ENCODE results near the gene RNF182.
A peak's percentile ranks its signal among the peaks of the same experiment; 100 is the strongest.

RNF182 gene

DNA sequence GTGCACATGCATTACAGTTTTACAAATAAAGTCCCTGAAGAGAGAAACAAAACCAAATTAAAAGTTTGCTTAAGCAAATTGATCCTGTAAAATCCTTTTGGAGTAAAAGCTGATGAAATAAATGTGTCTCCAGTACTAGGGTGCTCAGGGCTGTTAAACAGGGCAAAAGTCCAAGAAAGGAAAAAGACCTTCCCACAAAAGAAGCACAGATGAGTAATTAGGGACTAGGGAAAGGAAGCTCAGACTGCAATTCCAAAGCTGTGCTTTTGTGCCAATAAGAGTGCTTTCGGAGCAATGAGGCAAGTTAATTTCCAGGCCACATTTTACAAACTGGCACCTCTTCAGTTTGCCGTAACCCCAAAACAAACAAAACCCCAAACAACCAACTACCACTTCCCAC is 10.4 kb upstream of the RNF182 start:
- in situ Hi-C loops (cut with HindIII; ENCODE audit: low pct_ligation_motif_present, low pct_unique_long_range_greater_than_20kb, low sequenced_read_pairs): loop anchor here (25.0 kb wide), 1 partner anchor 148 kb away; no protein-coding TSS in a partner anchor
- DNase-seq: no peak

DNA sequence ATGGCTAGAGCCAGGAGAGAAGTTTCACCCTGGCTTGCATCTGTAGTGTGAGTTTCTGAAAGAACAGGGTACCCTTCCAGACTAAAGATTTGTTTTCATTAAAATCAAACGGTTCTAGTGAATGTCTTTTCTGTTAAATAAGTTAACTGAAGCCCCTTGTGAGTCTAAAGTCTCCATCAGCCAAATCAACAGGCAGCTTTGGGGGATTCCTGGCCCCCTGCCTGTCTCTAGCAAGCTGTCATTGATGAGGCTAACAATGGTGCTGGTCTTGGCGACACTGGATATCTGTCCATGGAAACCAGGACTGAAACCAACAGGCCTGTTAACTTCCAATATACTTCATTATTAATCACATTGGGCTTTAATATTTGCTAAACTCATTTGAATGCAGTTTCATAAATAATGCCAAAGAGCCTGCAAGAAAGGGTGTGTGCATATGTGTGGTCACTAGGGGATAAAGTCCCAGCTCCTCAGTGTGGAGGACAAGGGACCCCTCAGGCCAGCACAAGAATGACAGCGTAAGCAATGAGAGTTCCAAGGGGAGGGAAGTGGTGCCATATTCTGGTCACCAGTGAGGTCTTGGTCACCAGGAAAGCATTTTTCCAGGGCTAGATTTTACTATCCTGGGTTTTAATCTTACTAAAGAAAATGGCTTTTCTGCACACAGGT is 9.1 kb upstream of the RNF182 start:
- no peak for DNase-seq
- in situ Hi-C loops (cut with HindIII; ENCODE audit: low pct_ligation_motif_present, low pct_unique_long_range_greater_than_20kb, low sequenced_read_pairs): loop anchor here (25.0 kb wide), 1 partner anchor 147 kb away; no protein-coding TSS in a partner anchor

DNA sequence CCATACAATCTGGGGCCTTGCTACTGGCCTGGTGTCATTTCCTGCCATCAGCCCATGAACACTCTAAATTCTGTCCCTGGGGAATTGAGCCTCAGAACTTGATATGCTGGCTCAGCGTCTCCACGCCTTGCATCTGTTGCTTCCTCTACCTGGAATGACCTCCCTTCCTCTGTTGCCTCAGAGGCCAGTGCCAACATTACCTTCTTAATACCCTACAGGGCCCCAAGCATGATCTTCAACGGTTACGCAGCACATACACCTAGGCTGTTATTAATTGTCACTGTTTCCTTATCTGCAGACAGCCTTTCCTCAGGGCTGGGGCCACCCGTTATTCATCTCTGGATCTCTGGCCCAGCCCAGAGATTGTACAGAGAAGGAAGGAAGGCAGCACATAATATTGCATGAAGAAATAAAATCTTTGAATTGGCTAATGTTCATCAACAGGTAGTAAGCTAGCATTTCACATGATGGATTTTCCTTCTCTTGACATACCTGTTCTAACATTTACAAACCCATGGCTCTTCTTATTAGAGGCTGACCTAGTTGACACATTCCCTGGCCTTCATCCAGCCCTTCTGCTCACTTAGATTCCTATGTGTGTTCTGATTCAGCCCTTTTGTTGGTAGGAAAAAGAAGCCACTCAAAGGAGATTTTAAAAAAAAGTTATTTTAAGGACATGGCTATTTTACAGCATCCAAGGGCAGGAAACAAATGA is 8.4 kb upstream of the RNF182 start:
- in situ Hi-C loops (cut with HindIII; ENCODE audit: low pct_ligation_motif_present, low pct_unique_long_range_greater_than_20kb, low sequenced_read_pairs): loop anchor here (25.0 kb wide), 1 partner anchor 146 kb away; no protein-coding TSS in a partner anchor
- DNase-seq: no peak

DNA sequence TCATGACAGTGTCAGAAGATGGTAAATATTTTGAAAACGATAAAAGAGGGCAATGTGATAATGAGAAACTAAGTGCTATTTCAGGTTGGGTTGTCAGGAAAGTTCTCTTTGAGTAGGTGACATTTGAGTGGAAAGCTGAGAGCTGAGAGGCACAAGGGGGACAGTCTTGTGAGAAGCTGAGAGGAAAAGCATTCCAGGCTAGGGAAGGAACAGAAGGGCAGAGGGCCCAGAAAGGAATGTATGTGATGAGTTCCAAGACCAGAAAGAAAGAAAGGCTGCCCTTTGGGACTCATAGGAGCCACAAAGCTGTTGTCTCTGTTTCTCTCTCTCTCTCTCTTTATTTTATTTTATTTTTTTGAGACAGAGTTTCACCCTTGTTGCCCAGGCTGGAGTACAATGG is 7.6 kb upstream of the RNF182 start:
- in situ Hi-C loops (cut with HindIII; ENCODE audit: low pct_ligation_motif_present, low pct_unique_long_range_greater_than_20kb, low sequenced_read_pairs): loop anchor here (25.0 kb wide), 1 partner anchor 145 kb away; no protein-coding TSS in a partner anchor
- DNase-seq: no peak

- no peak for DNase-seq
- in situ Hi-C loops (cut with HindIII; ENCODE audit: low pct_ligation_motif_present, low pct_unique_long_range_greater_than_20kb, low sequenced_read_pairs): loop anchor here (25.0 kb wide), 1 partner anchor 144 kb away; no protein-coding TSS in a partner anchor
Observed at GRCh38 chr6:13918686-13919250, 6.0 kb upstream of the RNF182 start.

DNA sequence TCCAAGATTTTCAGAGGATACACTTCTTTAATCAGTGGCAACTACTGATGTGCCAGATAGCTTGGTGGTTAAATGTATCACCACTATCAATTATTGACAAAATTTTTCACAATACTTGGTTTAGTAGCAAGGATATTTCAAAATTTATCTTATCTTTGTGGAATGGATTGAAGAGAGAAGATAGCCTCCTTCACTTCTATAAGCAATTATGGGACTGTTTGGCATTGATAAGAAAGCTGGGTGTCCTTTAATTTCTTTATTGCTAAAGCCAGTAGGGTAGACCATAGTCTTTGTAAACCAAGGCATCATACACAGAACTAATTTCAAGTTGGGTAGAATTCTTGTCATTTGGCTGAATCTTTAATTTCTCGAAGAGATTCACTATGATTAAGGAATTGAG is 4.9 kb upstream of the RNF182 start:
- in situ Hi-C loops (cut with HindIII; ENCODE audit: low pct_ligation_motif_present, low pct_unique_long_range_greater_than_20kb, low sequenced_read_pairs): loop anchor here (25.0 kb wide), 1 partner anchor 142 kb away; no protein-coding TSS in a partner anchor

DNA sequence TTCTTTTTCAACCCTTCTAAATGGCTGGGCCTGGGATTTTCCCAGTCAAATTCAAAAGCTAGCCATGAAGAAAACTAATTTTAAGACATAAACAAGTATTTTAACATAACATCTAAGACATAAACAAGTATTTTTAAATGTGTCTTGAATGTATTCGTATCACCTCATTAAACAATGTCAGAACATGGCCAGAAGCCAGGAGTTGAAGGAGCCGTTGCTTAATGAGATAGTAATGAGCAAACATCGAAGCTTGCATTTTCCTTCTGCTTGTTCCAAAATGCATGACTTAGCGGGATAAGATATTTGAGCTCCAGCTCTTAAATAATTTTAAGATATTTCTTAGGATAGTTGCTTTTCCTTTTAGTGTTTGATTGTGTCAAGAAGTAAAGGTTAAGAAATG is 4.2 kb upstream of the RNF182 start:
- in situ Hi-C loops (cut with HindIII; ENCODE audit: low pct_ligation_motif_present, low pct_unique_long_range_greater_than_20kb, low sequenced_read_pairs): loop anchor here (25.0 kb wide), 1 partner anchor 142 kb away; no protein-coding TSS in a partner anchor
- no peak for DNase-seq

More for the DNA sequence above, 4.9 kb upstream of the RNF182 start:
- DNase-seq: no peak

DNA sequence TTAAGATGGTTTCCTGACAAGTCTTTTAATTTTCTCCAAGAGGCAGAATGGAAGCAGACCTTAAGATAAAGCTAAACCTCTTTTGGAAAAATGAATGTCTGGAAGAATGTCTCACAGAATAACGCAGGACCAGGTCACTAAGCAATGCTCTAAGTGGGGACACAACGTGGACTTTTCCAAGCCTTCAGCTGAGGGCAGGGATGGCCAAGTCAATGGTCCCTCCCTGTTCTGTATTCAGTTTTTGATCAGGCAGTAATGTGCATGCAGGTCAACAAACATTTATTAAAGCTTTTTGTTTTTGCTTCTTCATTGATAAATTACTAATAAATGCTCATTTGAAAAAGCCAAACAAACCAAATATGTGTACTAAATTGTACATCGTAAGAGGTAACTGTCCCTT is 2.0 kb upstream of the RNF182 start:
- in situ Hi-C loops (cut with HindIII; ENCODE audit: low pct_ligation_motif_present, low pct_unique_long_range_greater_than_20kb, low sequenced_read_pairs): loop anchor here (25.0 kb wide), 1 partner anchor 140 kb away; no protein-coding TSS in a partner anchor
- no peak for DNase-seq

DNA sequence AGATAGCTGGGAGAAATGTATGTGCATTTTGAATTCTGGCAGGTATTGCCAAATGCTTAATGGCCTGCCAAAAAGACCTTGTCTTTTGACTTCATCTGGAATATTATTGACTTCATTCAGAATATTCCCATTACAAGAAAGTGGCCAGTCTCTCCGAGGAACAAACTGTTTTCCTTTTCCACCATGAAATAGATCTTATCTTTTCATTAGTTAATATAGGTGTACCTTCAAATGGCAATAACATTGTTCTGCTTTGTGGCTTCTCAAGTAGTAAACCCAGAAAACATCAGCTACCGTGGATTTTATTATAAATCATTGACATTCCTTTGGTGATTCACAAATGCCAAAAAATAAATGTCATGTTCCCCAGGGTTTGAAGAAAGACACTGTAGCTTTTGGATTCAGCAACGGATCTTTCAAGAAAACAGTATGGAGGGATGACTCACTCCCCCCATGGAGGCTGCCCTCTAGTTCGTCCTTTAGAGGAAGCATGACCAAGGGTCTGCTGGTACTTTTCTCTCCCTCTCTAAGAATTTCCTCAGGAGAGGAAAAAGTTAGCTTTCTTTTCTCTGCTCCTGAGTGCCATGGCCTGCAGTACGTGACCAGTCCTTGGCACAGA is 1.1 kb upstream of the RNF182 start:
- DNase-seq: peak; percentile 49
- in situ Hi-C loops (cut with HindIII; ENCODE audit: low pct_ligation_motif_present, low pct_unique_long_range_greater_than_20kb, low sequenced_read_pairs): loop anchor here (25.0 kb wide), 1 partner anchor 139 kb away; no protein-coding TSS in a partner anchor

- DNase-seq: peak; percentile 48
- in situ Hi-C loops (cut with HindIII; ENCODE audit: low pct_ligation_motif_present, low pct_unique_long_range_greater_than_20kb, low sequenced_read_pairs): loop anchor here (25.0 kb wide), 1 partner anchor 138 kb away; no protein-coding TSS in a partner anchor
Observed at GRCh38 chr6:13924146-13924948, 405 bp upstream of the RNF182 start.

DNA sequence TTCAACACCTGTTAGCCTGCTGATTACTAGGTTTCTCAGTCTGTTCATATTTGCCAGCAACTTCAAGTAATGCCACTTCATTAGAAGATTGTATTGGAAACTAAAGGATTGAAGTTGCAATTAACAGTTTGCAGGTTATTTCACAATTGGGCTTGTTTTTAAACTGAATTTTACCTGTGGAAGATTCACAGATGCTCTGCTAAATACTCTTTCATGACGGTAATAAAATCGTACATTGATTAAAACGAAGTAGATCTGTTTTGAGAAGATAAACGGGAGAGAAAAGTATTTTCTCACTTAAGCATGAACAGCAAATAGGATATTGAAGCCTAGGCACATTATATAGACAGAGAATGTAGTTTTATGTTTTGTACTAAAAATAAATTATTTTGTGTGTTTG is 1.6 kb downstream of the RNF182 start:
- no peak for DNase-seq
- in situ Hi-C loops (cut with HindIII; ENCODE audit: low pct_ligation_motif_present, low pct_unique_long_range_greater_than_20kb, low sequenced_read_pairs): no loop called here

GRCh38 chr6:13927203-13927602 is 2.5 kb downstream of the RNF182 start:
- DNase-seq: peak; percentile 15
- in situ Hi-C loops (cut with HindIII; ENCODE audit: low pct_ligation_motif_present, low pct_unique_long_range_greater_than_20kb, low sequenced_read_pairs): no loop called here

- DNase-seq: no peak
- in situ Hi-C loops (cut with HindIII; ENCODE audit: low pct_ligation_motif_present, low pct_unique_long_range_greater_than_20kb, low sequenced_read_pairs): no loop called here
Observed at GRCh38 chr6:13929196-13929595, 4.4 kb downstream of the RNF182 start.

DNA sequence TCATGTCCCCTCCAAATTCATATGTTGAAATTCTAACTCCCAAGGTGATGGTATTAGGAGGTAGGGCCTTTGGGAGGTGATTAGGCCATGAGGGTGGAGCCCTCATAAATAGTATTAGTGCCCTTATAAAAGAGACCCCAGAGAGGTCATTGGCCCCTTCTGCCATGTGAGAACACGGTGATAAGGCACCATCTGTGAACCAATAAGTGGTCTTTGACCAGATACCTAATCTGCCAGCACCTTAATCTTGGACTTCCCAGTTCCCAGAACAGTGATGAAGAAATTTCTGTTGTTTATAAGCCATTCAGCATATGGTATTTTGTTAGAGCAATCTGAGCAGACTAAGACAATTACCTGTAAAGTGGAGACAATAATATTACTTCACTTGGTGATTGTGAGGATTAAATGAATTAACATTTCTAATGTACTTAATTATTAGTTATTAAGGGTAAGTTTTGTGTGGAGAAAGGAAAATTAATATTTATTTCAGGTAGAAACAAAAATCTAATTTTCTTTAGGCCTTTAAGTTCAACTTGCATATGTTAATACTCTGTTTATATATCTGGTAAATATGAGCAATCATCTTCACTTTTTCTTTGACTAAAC is 7.1 kb downstream of the RNF182 start:
- no peak for DNase-seq
- in situ Hi-C loops (cut with HindIII; ENCODE audit: low pct_ligation_motif_present, low pct_unique_long_range_greater_than_20kb, low sequenced_read_pairs): no loop called here

DNA sequence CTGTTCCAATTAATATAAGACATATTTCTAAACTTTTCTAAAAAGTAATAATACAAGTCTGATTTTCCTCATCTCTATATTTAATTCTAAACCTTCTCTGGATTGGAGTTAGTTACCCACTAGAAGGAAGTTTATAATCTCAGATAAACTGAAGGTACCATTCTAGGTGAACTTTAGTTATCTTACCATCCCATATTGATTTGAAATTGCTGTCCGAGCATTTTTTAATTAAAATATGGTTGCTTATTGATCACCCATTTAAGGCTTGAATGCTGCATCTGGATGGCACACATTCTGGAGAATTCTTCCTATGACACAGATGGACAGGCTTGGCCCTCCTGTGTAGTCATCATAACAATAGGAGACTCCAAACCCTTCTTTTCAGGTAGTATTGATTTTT is 8.0 kb downstream of the RNF182 start:
- in situ Hi-C loops (cut with HindIII; ENCODE audit: low pct_ligation_motif_present, low pct_unique_long_range_greater_than_20kb, low sequenced_read_pairs): no loop called here
- DNase-seq: no peak

- no peak for DNase-seq
- in situ Hi-C loops (cut with HindIII; ENCODE audit: low pct_ligation_motif_present, low pct_unique_long_range_greater_than_20kb, low sequenced_read_pairs): no loop called here
Observed at GRCh38 chr6:13934721-13935120, 10.0 kb downstream of the RNF182 start.

DNA sequence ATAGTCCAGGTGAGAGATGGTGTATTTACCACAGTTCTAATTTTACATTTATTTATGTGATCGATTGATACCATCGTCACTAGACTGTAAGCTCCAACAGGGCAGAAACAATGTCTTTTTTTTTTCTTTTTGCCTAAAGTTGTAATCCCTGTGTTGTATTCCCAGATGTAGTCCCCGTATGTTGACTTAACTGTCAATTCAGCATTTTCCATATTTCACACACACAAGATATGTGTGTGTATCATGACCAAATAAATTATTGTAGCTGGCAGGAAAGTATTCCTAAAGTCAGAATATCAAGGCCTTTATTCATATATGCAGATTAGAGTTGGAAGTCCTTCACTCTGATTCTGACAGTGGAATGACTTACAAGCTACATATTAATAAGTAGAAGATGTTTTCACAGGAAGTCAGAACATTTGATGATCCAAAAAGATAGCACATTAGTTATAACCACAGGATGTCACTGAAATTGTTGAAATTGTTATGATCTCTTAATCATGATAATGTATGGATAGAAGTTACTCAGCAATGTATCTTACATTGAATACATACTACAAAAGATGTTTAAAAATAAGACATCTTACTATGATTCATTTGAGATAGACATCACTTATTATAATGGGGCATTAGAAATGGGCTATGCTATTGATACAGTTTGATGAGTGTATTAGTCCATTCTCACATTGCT is 10.6 kb downstream of the RNF182 start:
- in situ Hi-C loops (cut with HindIII; ENCODE audit: low pct_ligation_motif_present, low pct_unique_long_range_greater_than_20kb, low sequenced_read_pairs): no loop called here
- DNase-seq: no peak
